Measurements from ENCODE around the gene TMEM143.
"Not testable (repeated sequence)": the region's sequence is repeated elsewhere in the genome, so short reads cannot be mapped to it uniquely, and the experiment has no call there.

The TMEM143 gene

DNA sequence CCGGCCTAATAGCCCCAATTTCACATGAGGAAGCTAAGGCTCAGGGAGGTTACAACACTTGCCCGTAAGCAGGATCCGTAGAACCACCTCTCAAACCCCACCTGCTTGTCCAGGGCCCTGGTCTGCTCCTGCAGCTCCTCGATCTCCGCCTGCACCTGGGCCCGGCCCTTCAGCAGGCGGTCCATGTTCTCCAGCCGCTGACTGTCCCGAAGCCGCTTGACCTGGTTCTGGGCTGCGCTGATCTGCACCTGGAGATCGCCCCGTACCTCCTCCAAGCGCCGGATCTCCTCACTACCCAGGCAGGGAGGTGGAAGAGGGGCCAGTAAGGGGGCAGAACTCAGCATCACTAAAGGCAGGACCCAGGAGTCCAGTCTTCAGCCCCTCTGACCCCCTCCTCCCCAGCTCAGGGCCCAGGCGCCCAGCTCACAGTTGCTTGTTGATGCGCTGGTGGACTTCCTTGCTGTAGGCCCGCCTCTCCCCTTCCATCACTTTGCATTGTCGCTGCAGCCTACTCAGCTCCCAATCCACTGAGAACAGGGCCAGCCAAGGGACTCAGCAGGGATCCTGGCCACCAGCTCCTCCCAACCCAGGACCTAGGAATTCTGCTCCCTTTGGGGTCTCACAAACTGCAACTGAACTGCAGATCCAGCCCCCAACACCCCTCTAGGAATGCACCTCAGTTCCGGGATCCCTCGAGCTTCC is 45.3 kb downstream of the TMEM143 start:
- H3K4me2 ChIP-seq (ENCODE audit: low read length): no peak overlapping the region
- no peaks in the 10 kb centered on the region for H3K9me3 ChIP-seq (replicated peaks; ENCODE audit: low read length)
- H3K36me3 ChIP-seq (ENCODE audit: insufficient read depth, low read length): no peaks in the 10 kb centered on the region
- no peak overlapping the region for H3K4me3 ChIP-seq (ENCODE audit: low read length)
- peaks cover 27% of the 10 kb centered on the region for H3K4me1 ChIP-seq (ENCODE audit: control insufficient read depth, insufficient read depth, low read length)
- H3K27me3 ChIP-seq (ENCODE audit: control insufficient read depth, insufficient read depth, low read length): no peaks in the 10 kb centered on the region
- no peak overlapping the region for H3K9ac ChIP-seq (ENCODE audit: low read depth, low read length)

DNA sequence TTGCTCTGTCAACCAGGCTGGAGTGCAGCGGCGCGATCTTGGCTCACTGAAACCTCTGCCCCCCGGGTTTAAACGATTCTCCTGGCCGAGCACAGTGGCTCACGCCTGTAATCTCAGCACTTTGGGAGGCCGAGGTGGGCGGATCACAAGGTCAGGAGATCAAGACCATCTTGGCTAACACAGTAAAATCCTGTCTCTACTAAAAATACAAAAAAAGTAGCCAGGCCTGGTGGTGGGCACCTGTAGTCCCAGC is 46.1 kb downstream of the TMEM143 start:
- not testable (repeated sequence) for H3K9me3 ChIP-seq (replicated peaks; ENCODE audit: low read length); H3K36me3 ChIP-seq (ENCODE audit: insufficient read depth, low read length); H3K4me2 ChIP-seq (ENCODE audit: low read length); H3K4me3 ChIP-seq (ENCODE audit: low read length); H3K9ac ChIP-seq (ENCODE audit: low read depth, low read length); H3K27me3 ChIP-seq (ENCODE audit: control insufficient read depth, insufficient read depth, low read length)
- H3K4me1 ChIP-seq (ENCODE audit: control insufficient read depth, insufficient read depth, low read length): peaks cover 23% of the 10 kb centered on the region

DNA sequence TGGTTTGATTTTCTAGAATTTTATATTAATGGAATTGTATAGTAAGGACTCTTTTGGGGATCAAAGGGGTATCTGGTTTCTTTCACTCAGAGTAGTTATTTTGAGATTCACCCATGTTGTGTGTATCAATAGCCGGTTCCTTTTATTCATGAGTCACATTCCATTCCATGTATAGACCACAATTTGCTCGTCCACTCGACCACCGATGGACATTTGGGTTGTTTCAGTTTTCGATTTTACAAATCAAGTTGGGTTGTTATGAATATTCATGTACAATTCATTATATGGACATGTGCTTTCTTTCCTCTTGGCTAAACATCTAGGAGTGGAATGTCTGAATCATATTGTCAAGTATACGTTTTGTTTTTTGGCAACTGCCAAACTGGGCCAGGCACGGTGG is 48.0 kb downstream of the TMEM143 start:
- Histone ChIP-seq H3K4me2 (ENCODE audit: low read length) (no peak overlapping the region), H3K9me3 (replicated peaks; ENCODE audit: low read length) (no peaks in the 10 kb centered on the region), H3K4me3 (ENCODE audit: low read length) (no peak overlapping the region), H3K4me1 (ENCODE audit: control insufficient read depth, insufficient read depth, low read length) (peaks cover 10% of the 10 kb centered on the region), H3K27me3 (ENCODE audit: control insufficient read depth, insufficient read depth, low read length) (peaks cover 9% of the 10 kb centered on the region), H3K9ac (ENCODE audit: low read depth, low read length) (no peak overlapping the region), H3K36me3 (ENCODE audit: insufficient read depth, low read length) (no peaks in the 10 kb centered on the region)

DNA sequence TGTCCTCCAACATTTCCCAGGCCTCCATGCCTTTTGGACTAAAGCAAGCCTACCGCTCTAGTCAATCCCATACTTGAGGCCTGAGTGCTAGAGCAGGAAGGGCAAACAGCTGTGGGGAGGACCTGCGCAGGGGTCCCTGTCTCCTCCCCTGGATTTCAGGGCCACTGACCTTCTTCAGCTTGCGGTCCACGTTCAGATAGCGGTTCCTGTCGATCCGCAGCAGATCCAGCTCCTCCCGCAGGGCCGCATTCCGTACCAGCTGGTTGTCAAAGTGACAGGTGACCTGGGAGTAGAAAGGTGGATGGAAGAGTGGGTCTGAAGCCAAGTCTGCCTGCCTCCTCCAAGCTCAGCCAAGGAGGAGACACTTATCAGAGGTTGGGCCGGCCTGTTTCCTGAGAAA is 52.4 kb downstream of the TMEM143 start:
- H3K27me3 ChIP-seq (ENCODE audit: control insufficient read depth, insufficient read depth, low read length): peaks cover 21% of the 10 kb centered on the region
- no peak overlapping the region for H3K4me2 ChIP-seq (ENCODE audit: low read length)
- H3K9me3 ChIP-seq (replicated peaks; ENCODE audit: low read length): no peaks in the 10 kb centered on the region
- H3K4me1 ChIP-seq (ENCODE audit: control insufficient read depth, insufficient read depth, low read length): no peaks in the 10 kb centered on the region
- H3K36me3 ChIP-seq (ENCODE audit: insufficient read depth, low read length): no peaks in the 10 kb centered on the region
- H3K4me3 ChIP-seq (ENCODE audit: low read length): no peak overlapping the region
- no peak overlapping the region for H3K9ac ChIP-seq (ENCODE audit: low read depth, low read length)

DNA sequence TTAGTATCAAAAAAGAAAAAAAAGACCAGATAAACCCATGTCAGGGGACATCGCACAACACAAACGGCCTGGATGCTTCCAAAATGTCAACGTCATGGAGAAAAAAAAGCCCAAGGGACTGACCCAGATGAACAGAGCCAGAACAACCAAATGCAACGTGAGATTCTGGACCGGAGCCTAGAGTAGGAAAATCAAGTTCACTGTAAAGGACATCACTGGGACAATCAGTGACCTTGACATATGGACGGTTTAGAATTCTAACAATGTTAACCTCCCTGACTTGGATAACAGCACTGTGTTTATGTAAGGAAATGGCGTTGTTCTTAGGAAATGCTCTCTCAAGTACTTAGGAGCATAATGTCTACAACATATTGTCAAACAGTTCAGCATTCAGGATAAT is 53.5 kb downstream of the TMEM143 start:
- no peak overlapping the region for H3K4me3 ChIP-seq (ENCODE audit: low read length)
- no peaks in the 10 kb centered on the region for H3K4me1 ChIP-seq (ENCODE audit: control insufficient read depth, insufficient read depth, low read length)
- H3K9ac ChIP-seq (ENCODE audit: low read depth, low read length): no peak overlapping the region
- peaks cover 27% of the 10 kb centered on the region for H3K27me3 ChIP-seq (ENCODE audit: control insufficient read depth, insufficient read depth, low read length)
- no peaks in the 10 kb centered on the region for H3K36me3 ChIP-seq (ENCODE audit: insufficient read depth, low read length)
- H3K9me3 ChIP-seq (replicated peaks; ENCODE audit: low read length): no peaks in the 10 kb centered on the region
- no peak overlapping the region for H3K4me2 ChIP-seq (ENCODE audit: low read length)

DNA sequence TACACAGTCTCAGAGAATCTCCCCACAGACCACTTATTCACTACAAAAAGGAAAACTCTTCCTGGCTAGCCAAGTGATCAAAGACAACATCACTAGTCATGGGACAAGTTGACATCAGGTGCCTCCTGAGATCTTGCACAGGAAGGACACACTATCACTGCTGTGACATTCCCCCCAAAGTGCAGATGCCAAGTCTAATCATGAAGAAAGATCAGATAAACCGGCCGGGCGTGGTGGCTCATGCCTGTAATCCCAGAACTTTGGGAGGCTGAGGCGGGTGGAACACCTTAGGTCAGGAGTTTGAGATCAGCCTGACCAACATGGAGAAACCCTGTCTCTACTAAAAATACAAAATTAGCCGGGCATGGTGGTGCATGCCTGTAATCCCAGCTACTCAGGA is 54.0 kb downstream of the TMEM143 start:
- not testable (repeated sequence) for H3K4me2 ChIP-seq (ENCODE audit: low read length); H3K4me1 ChIP-seq (ENCODE audit: control insufficient read depth, insufficient read depth, low read length); H3K36me3 ChIP-seq (ENCODE audit: insufficient read depth, low read length); H3K9ac ChIP-seq (ENCODE audit: low read depth, low read length); H3K4me3 ChIP-seq (ENCODE audit: low read length); H3K9me3 ChIP-seq (replicated peaks; ENCODE audit: low read length)
- H3K27me3 ChIP-seq (ENCODE audit: control insufficient read depth, insufficient read depth, low read length): peaks cover 31% of the 10 kb centered on the region

DNA sequence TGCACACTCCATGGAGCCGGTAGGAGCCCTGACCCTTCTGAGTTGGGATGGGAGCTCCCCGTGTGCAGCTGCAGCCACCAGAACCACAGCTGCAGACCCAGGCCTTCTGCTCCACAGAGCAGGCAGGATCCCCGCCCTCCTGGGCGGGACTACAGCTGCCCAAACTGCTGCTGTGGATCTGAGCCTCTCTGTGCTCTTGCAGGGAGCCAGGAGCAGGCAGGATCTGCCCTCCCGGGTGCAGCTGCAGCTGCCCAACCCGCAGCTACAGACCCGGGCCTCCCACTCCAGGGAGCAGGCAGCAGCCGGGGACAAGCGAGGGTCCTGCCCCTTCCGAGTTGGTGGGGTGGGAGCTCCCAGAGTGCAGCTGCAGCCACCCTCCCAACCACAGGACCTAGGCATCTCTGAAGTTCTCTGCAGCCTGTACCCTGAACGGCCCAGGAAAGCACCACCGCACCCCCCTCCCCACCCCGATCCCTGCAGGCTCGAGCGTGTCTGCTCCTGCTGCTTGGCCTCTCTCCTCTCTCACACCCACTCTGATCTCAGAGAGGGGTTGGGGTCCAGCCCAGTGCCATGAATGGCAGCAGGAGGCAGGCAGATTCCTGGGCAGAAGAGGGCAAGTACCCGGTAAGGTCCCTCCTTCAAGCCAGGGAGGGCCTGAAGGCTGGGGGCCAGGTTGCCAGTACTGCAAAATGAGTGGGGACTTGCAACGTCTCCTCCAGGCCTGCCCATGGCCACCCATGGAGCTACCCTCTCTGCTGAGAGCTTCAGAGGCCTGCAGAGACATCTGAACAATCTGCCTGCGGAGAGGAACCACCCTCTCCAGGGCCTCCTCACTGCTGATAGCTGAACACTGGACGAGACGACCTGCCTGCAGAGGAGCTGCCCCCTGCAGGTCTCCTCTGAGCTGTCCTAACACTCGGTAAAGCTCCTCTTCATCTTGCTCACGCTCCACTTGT is 54.8 kb downstream of the TMEM143 start:
- no peak overlapping the region for H3K4me3 ChIP-seq (ENCODE audit: low read length)
- H3K4me1 ChIP-seq (ENCODE audit: control insufficient read depth, insufficient read depth, low read length): no peaks in the 10 kb centered on the region

DNA sequence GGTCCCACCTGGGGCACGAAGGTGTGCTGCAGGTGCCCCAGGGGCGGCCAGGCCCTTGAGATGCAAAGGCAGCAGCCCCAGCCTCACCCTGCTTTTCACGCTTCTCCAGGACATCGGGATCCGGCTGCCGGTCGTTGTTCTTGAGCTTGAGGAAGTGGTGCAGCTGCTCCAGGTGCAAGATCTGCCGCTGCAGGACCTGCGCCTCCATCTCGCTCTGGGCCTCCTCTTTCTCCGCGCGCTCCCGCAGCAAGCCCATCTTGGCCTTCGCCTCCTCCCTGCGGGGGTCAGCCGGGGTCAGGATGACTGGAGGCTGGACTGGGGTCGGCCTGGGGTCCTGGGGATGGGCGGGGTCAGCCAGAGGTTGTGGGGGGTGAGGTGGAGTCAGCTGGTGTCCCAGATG is 59.9 kb downstream of the TMEM143 start:
- no peak overlapping the region for H3K9ac ChIP-seq (ENCODE audit: low read depth, low read length)
- no peak overlapping the region for H3K4me2 ChIP-seq (ENCODE audit: low read length)
- H3K27me3 ChIP-seq (ENCODE audit: control insufficient read depth, insufficient read depth, low read length): peaks cover 42% of the 10 kb centered on the region
- no peaks in the 10 kb centered on the region for H3K9me3 ChIP-seq (replicated peaks; ENCODE audit: low read length)
- no peaks in the 10 kb centered on the region for H3K36me3 ChIP-seq (ENCODE audit: insufficient read depth, low read length)
- H3K4me3 ChIP-seq (ENCODE audit: low read length): no peak overlapping the region
- H3K4me1 ChIP-seq (ENCODE audit: control insufficient read depth, insufficient read depth, low read length): no peaks in the 10 kb centered on the region

More for the DNA sequence above, 54.8 kb downstream of the TMEM143 start:
- peaks cover 35% of the 10 kb centered on the region for H3K27me3 ChIP-seq (ENCODE audit: control insufficient read depth, insufficient read depth, low read length)
- no peaks in the 10 kb centered on the region for H3K36me3 ChIP-seq (ENCODE audit: insufficient read depth, low read length)
- H3K9ac ChIP-seq (ENCODE audit: low read depth, low read length): no peak overlapping the region
- no peak overlapping the region for H3K4me2 ChIP-seq (ENCODE audit: low read length)
- H3K9me3 ChIP-seq (replicated peaks; ENCODE audit: low read length): no peaks in the 10 kb centered on the region

DNA sequence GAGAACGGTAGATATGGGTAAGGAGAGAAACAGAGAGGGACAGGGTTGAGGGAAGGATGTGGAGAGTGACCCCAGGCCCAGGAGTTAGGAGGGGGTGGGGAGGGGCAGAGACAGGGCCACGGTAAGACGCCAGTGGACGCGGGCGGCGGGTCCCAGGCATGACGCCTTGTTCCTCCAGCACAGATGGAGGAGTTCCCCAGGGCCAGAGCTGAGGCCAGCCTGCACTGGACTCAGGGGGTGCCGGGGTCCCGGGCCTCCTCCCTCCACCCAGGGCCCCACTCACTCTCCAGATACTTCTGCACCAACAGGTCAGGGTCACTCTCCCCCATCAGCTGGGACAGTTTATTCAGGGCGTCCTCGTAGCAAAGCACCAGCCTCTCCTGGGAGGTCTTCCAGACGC is 60.4 kb downstream of the TMEM143 start:
- Histone ChIP-seq H3K4me2 (ENCODE audit: low read length) (no peak overlapping the region), H3K9ac (ENCODE audit: low read depth, low read length) (no peak overlapping the region), H3K4me1 (ENCODE audit: control insufficient read depth, insufficient read depth, low read length) (no peaks in the 10 kb centered on the region), H3K4me3 (ENCODE audit: low read length) (no peak overlapping the region), H3K9me3 (replicated peaks; ENCODE audit: low read length) (no peaks in the 10 kb centered on the region), H3K36me3 (ENCODE audit: insufficient read depth, low read length) (no peaks in the 10 kb centered on the region), H3K27me3 (ENCODE audit: control insufficient read depth, insufficient read depth, low read length) (peaks cover 38% of the 10 kb centered on the region)

DNA sequence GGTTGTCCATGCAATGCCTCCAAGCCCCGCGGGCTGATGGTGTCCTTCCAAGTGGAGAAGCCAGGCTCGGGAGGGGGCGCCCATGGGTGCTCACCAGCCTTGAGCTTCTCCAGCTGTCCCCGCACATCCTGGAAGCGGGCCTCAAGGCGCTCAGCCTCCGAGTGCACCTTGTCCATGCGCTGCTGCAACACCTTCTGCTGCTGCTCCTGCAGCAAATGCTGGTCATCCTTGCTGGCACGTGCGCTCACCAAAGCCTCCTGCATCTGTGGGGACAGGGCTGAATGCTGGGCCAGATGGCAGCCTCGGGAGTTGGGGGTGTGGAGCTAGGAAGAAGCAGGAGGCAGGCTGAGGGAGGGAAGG is 61.2 kb downstream of the TMEM143 start:
- Histone ChIP-seq H3K4me1 (ENCODE audit: control insufficient read depth, insufficient read depth, low read length) (no peaks in the 10 kb centered on the region), H3K4me2 (ENCODE audit: low read length) (no peak overlapping the region), H3K27me3 (ENCODE audit: control insufficient read depth, insufficient read depth, low read length) (peaks cover 38% of the 10 kb centered on the region), H3K4me3 (ENCODE audit: low read length) (no peak overlapping the region), H3K9ac (ENCODE audit: low read depth, low read length) (no peak overlapping the region), H3K36me3 (ENCODE audit: insufficient read depth, low read length) (no peaks in the 10 kb centered on the region), H3K9me3 (replicated peaks; ENCODE audit: low read length) (no peaks in the 10 kb centered on the region)

DNA sequence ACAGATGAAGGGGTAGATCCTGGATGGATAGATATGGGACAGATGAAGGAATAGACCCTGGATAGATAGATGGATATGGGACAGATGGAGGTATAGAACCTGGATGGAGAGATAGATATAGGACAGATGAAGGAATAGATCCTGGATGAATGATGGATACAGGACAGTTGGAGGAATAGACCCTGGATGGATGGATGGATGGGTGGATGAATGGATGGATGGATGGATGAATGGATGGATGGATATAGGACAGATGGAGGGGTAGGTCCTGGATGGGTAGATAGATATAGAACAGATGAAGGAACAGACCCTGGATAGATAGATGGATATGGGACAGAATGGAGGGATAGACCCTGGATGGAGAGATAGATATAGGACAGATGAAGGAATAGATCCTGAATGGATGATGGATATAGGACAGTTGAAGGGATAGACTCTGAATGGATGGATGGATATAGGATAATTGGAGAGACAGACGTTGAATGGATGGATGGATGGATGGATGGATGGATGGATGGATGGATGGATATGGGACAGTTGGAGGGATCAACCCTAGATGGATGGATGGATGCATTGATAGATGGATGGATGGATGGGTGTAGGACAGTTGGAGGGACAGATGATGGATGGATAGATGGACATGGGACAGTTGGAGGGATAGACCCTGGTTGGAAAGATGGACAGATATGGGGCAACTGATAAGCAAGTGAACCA is 61.7 kb downstream of the TMEM143 start:
- Histone ChIP-seq H3K36me3 (ENCODE audit: insufficient read depth, low read length) (no peaks in the 10 kb centered on the region), H3K4me2 (ENCODE audit: low read length) (no peak overlapping the region), H3K4me3 (ENCODE audit: low read length) (no peak overlapping the region), H3K9me3 (replicated peaks; ENCODE audit: low read length) (no peaks in the 10 kb centered on the region), H3K4me1 (ENCODE audit: control insufficient read depth, insufficient read depth, low read length) (no peaks in the 10 kb centered on the region), H3K9ac (ENCODE audit: low read depth, low read length) (no peak overlapping the region), H3K27me3 (ENCODE audit: control insufficient read depth, insufficient read depth, low read length) (peaks cover 38% of the 10 kb centered on the region)
